Stimulated activated CD4-positive, alpha-beta T cell treated with anti-CD3 and anti-CD28 coated beads, TNF-alpha, amount 100 ng/mL, for 24 hours (primary cell): ENCODE data around the gene CCDC83.
"Not testable (repeated sequence)": the region's sequence is repeated elsewhere in the genome, so short reads cannot be mapped to it uniquely, and the experiment has no call there.

Source experiments
- DNase-seq, 3 experiments: peaks; one replicate each; pipeline ENCODE4 v3.0.0-alpha.2; 2020; ENCODE audit warnings: low read depth in 3 of 3

Gene CCDC83

DNA sequence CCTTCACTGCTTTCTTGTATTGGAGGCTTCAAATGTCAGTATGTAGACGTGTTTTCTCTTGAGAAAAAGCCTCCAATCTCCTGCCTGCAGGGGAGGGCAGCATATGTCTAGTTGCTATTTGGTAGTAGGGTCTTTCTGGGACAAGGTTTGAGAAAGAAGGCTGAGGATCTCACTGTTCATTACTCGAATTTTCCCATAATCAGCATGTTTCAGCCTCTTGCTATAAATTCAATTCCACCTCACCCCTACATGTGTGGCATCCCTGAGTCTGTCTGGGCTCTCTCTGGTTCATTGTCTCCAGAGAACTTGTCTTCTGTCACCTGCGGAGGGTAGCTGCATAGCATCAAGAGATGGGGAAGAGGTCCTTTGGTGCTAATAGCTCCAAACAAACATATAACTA lies 19.5 kb upstream of the CCDC83 start:
- DNase-seq: no peak

DNA sequence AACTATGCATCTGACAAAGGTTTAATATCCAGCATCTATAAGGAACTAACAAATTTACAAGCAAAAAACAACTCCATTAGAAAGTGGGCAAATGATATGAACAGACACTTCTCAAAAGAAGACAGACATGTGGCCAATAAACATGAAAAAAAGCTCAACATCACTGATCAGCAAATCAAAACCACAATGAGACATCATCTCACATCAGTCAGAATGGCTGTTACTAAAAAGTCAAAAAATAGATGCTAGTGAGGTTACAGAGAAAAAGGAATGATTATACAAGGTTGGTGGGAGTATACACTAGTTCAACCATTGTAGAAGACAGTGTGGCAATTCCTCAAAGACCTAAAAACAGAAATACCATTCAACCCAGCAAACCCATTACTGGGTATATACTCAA lies 14.3 kb upstream of the CCDC83 start:
- DNase-seq: not testable (repeated sequence)

DNA sequence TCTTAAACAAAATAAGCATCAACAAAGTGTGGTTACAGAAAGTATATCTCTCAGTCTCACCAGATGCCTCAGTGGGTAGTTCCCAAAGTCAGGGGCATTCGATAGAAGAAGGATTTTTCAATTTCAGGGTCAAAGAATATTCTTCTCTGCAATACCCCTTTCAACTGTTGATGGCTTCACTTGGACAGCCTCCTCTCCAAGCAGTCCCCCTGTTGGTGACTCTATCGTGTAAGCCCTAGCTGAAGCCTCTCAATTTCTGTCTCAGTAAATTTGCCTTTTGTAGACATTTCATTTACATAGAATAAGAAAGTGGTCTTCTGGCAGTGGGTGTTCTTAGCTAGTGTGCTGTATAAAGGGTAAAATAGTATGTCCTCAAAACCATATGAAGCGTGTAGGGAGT lies 11.3 kb upstream of the CCDC83 start:
- no peak for DNase-seq

DNA sequence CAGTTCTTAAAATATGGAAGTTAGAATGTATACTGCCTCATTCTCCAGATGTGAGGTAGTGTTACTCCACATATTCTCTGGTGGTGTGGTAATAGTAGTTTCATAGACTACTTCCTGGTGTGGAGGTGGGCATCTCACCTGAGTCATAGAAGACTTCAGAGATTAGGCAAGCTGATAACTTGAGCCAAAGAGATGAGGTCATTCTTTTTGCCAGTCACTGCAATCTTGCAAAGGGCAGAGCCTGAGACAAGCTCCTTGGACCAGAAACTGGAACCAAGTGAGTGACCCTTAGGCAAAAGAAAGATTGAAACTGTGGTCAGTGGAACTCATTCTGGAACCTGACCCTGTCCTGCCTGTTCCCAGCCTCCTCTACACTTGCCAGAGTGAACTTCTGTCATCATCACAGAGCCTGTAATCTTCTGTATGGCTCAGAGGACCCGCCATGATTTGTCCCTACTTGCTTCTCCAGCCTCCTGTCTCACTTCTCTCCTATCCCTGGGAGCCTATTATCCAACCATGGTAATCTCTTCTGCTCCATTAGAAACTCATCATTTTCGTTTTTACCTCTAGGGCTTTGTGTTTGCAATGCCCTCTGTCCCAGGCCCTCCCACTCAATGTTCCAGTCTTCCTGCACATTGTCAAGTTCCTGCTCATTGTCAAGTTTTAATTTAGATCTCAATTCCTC lies 10.6 kb upstream of the CCDC83 start:
- DNase-seq: no peak

DNA sequence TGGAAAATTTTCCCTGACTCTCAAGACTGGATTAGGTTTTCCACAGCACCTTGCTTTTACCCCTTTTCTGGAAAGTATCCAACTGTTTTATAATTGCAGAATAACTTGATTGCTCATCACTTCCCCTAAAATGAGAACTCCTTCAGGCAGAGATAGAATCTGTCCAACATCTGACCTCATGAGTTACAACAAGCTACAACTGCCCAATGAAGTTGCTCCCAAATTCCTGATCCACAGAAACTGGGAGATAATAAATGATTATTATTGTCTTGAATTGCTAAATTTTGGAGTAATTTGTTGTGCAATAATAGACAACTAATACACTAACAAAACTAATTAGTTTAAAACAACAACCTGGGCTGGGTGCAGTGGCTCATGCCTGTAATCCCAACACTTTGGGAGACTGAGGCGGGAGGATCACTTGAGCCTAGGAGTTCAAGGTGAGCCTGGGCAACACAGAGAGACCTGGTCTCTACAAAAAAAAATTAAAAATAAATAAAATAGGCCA lies 10.0 kb upstream of the CCDC83 start:
- no peak for DNase-seq

DNA sequence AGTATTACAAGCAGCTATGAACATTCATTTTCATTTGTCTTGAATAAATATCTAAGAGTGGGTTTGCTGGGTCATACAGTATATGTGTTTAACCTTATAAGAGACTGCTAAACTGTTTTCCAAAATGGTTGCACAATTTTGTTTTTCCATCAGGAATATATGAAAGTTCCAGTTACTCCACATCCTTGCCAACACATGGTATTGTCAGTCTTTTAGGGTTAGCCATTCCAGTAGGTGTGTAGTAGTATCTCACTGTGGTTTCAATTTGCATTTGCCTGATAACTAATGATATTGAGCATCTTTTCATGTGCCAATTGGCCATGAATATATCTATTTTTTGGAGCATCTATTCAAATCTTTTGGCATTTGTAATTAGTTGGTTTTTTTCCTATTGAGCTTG lies 7.7 kb upstream of the CCDC83 start:
- no peak for DNase-seq

DNA sequence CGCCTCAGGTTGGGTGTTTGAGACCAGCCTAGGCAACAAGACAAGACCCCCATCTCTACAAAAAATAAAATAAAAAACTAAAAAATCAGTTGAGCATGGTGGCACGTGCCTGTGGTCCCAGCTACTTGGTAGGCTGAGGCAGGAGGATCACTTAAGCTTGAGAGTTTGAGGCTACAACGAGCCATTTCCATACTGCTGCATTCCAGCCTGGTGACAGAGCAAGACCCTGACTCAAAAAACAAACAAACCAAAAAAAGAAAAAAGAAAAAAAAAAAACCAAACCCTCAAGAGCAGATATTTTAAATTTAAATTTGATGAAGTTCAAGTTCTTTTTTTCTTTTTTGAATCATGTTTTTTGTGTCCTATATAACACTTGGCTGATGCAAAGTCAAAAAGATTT lies 7.2 kb upstream of the CCDC83 start:
- no peak for DNase-seq

DNA sequence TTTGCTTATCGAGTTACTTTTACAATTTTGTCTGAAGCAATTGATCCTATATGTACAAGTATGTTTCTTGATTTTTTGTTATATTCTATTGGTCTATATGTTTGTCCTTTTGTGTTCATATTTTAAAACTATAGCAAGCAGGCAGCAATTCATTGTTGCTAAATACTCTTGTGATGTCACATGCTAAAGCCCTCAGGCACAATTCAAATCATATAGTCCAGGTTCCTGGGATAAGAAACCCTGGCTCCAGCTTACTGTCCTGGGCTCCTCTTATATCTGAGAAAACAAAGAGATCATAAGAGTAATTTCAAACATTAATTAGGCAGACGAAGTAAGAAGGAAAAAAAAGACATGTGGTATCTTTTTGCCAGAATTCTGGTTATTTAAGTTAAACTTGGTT lies 6.6 kb upstream of the CCDC83 start:
- no peak for DNase-seq

DNA sequence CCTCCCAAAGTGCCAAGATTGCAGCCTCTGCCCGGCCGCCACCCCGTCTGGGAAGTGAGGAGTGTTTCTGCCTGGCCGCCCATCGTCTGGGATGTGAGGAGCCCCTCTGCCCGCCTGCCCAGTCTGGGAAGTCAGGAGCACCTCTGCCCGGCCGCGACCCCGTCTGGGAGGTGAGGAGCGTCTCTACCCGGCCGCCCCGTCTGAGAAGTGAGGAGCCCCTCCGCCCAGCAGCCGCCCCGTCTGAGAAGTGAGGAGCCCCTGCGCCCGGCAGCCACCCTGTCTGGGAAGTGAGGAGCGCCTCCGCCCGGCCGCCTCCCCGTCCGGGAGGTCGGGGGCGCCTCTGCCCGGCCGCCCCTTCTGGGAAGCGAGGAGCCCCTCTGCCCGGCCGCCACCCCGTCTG lies 2.4 kb upstream of the CCDC83 start:
- DNase-seq: not testable (repeated sequence)

DNA sequence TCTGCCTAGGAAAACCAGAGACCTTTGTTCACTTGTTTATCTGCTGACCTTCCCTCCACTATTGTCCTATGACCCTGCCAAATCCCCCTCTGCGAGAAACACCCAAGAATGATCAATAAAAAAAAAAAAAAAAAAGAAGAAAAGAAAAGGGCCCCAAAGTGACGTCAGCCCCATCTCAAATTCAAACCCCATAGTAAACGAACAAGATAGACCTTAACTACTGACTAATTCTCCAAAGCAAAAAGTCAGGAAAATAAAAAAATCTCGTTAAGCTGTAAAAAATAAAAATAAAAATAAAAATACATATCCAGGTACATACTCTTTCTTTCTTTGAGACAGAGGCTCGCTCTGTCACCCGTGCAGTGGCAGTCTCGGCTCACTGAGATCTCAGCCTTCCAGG lies 1.6 kb upstream of the CCDC83 start:
- not testable (repeated sequence) for DNase-seq

DNA sequence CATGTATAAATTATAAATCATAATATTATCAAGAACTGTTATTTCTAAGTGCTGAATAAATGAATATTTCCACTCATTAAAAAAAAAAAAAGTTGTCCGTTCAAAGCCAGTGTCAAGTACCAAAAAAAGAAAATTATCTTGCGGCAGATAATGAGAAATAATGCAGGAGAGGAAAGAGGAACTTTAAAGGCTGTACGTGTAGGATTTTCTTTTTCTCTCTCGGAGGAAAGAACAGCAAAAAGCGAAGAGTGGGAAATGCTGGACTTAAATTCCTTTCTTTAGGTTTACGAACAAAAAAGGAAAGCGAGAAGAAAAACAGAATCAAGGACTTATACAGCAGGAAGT lies 999 bp upstream of the CCDC83 start:
- no peak for DNase-seq

DNA sequence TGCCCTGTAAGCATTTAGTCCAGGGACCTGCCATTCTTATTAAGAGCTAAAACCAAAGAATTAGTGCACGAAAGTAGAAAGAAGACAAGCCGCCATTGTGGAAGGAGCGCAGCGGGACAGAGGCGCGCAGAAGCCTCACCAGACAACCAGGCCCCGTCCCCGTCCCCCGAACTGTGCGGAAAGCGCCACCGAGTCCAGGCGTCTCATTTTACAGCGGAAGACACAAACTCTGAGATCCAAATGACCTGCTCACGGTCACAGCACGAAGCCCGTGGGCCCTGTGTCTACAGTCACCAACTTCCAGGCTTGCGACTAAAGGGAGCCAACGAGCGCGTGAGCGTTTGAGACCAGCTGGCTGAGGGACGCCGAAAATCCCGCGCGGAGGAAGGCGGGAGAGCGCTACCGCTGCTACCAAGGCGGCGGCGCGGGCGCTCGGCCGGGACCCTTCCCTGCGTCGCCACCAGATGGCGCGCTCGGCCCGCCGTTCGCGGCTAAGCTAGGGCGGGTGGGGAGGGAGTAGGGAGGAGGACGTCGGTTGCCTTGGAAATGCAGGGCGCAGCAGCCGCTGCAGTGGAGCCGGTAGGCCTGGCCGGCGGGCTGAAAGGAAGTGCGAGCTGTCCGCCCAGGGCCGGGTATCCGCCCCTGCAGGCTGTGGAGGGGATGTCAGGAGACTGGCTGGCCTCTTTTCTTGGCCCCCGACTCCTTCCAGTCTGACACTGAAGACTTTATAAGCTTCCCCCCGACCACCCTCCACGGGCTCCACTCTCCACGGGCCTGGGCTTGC lies 434 bp upstream of the CCDC83 start:
- peak; percentile 82 to 89 (median 88) for DNase-seq

DNA sequence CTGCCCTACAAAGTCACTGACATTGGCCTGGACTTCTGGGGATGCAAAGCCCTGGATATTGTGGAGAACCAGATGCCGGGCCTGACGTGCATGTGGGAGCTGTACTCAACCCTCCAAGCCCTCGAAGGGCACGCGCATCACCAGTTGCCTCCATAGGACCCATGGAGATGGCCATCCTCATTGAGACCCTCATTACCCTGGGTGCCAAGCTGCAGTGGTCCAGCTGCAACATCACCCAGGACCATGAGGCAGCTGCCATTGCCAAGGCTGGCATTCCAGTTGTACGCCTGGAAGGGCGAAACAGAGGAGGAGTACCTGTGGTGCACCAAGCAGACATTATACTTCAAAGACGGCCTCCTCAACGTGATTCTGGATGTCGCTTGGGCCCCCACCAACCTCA lies 1.9 kb downstream of the CCDC83 start:
- DNase-seq: no peak

DNA sequence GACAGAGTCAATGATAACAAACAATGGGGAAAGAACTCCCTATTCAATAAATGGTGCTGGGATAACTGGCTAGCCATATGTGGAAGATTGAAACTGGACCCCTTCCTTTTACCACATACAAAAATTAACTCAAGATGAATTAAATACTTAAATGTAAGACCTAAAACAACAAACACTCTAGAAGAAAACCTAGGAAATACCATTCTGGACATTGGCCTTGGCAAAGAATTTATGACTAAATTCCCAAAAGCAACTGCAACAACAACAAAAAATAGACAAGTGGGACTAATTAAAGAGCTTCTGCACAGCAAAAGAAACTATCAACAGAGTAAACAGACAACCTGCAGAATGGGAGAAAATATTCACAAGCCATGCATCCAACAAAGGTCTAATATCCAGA lies 4.4 kb downstream of the CCDC83 start:
- DNase-seq: not testable (repeated sequence)

DNA sequence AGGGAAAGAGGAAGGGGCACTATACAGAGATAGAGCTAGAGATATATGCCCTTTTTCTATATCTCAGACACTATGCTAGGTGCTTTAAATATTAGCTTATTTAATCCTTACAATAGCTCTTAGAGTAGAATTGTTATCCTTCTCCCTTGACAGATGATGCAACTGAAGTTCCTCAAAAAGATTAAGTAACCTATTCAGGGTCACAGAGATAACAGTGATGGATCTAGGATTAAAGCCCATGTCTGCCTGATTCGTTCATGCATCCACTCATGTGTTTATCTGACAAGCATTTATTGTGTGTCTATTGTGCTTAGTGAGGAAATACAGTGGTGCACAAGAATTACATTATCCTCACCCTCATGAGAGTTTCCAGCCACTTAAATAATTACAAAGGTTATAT lies 8.7 kb downstream of the CCDC83 start:
- DNase-seq: no peak

DNA sequence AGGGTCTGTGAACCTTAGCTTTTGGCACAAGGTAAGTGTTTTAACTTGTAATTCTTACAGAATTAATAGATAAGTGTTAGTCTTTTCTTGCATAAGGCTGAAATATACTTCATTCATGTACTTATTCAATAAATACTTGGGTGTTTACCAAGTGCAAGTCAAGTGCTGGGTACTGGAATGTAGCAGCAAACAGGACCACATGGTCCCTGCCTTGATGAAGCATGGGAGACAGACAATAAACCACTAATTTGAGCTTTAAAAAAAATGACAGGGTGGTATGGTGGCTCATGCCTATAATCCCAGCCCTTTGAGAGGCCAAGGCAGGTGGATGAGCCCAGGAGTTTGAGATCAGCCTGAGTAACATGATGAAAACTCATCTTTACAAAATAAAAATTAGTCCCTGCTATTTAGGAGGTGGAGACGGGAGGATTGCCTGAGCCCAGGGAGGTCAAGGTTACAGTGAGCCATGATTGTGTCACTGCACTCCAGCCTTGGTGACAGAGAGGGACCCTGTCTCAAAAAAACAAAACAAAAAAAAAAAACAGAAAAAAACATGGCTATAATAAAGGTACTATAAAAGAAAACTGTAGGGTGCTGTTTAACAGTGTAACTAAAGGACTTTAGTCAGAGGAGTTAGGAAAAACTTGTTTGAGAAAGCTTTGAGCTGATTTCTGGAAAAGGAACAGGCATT lies 11.1 kb downstream of the CCDC83 start:
- no peak for DNase-seq

DNA sequence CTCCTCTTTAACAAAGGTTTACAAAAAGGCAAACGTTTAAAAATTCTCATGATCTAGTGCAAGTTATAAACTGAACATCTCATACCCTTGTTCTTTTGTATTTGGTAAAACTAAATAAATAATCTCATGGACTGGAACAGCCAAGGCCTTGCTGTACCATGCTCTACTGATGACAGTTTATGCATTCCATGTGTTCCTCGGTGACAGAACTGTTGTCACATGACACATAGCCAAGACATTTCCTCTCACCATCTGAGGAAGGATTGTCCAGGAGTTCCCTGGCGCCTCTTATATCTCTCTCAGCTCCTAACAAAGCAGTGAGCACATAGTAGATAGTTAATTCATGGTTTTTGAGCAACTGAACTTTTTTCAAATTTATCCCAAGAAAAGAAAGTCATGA lies 12.6 kb downstream of the CCDC83 start:
- no peak for DNase-seq

DNA sequence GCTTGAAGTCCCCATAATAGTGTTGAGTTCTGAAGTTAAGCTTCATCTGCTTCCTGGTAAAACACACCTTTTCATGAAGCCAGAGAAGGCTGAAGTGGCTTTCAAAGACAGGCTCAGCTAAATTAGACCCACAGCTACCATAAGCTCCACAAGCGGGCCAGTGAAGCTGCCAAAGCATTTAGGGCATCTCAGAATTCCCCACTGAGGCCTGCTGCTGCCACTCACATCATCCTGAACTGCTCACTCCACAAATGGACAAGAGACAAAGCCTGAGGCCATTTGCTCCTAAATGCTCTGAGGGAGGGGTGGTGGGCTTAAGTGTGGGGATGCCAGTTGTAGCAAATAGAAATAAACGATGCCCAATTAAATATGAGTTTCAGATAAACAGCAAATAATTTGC lies 14.6 kb downstream of the CCDC83 start:
- no peak for DNase-seq

DNA sequence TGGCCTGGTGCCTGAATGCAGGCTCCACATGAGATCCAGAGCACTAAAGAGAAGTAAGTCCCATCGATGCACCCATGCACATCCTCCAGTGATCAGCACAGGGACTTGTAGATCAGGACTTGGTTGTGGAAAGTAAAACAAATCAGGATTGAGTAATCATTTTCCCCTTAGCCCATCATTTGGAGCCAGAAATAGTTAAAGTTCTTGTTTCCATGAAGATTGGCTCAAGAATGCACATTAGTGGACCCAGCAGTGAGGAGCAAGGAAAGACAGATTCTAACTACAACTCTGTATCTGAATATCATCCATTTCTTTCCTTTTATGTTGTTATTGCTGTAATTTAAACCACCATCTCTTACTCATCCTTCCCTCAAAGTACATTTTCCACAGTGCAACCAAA lies 19.1 kb downstream of the CCDC83 start:
- no peak for DNase-seq

DNA sequence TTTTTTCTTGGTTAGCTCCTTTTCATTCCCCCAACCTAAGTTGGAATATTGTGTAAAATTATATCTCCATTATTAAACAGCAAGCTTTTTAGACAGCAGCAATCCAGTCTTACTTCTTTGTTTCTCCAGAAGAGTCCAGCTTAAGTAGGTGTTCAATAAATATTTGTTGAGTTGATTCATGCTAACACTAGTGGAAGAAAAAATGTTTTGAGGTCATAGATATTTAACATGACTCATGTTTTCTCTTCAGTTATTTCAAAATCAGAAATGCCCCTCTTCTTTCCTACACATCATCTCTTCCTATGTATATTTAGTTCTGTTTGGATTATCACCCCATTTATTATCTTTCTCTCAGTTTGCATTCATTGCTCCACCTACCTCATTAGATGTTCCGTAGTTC lies 20.3 kb downstream of the CCDC83 start:
- DNase-seq: no peak

DNA sequence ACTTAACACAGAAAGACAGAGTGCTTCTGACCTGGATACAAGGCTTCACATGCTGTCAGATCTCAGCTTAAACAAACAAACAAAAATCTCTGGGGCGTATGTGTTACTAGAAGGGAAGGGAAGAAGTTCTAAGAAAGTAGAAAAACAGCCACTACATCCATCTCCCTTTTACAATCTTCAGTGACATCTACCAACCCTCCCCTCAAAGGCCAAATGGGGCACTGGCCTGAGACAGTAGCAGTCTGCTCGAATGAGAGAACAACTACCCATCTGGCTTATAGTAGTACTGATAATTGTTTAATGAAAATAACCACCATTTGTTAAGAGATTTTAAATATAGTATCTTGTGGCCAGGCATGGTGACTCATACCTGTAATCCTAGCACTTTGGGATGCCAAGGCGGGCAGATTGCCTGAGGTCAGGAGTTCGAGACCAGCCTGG lies 29.4 kb downstream of the CCDC83 start:
- no peak for DNase-seq

DNA sequence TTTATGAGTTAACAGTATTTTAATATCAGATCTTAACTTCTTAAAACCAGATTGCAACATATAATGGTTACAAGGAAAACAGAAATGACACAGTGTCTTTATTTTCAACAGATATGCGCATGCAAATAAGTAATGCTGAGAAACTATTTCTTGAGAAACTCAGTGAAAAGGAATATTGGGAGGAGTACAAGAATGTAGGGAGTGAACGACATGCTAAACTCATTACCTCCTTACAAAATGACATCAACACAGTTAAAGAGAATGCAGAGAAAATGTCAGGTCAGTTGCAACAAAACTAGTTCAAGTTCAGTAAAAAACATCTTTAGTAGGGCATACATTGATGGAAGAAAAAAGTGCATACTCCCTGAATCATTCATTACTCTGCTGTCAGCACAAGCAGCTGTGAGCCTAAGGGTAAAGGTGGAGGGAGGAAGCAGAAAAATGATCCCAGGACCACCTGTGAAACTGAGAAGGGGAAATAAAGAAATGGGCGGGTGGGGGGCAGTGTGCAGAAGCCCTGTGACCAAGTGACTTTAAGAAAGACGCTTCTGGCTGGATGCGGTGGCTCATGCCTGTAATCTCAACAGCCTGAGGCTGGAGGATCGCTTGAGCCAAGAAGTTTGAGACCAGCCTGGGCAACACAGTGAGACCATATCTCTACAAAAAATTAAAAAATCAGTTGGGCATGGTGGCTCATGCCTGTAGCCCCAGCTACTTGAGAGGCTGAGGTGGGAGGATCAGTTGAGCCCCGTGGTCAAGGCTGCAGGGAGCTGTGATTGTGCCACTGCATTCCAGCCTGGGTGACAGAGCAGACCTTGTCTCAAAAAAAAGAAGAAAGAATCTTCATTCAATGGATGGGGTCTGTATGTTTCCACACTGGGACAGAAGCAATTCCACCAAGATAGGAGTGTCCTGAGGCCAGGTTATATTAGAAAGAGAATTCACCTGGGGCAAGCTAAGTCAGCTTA lies 31.2 kb downstream of the CCDC83 start:
- DNase-seq: no peak
